ENCODE data around the gene SND1. TPM values are rescaled to one million over a fixed set of nuclear protein-coding genes. Genes with fewer than 3 reads are reported as not detected.

The SND1 gene
- total and polyA plus RNA-seq, 2 of the 4 experiments (the other 2 are of a cell fraction), result 154 to 294 TPM

DNA sequence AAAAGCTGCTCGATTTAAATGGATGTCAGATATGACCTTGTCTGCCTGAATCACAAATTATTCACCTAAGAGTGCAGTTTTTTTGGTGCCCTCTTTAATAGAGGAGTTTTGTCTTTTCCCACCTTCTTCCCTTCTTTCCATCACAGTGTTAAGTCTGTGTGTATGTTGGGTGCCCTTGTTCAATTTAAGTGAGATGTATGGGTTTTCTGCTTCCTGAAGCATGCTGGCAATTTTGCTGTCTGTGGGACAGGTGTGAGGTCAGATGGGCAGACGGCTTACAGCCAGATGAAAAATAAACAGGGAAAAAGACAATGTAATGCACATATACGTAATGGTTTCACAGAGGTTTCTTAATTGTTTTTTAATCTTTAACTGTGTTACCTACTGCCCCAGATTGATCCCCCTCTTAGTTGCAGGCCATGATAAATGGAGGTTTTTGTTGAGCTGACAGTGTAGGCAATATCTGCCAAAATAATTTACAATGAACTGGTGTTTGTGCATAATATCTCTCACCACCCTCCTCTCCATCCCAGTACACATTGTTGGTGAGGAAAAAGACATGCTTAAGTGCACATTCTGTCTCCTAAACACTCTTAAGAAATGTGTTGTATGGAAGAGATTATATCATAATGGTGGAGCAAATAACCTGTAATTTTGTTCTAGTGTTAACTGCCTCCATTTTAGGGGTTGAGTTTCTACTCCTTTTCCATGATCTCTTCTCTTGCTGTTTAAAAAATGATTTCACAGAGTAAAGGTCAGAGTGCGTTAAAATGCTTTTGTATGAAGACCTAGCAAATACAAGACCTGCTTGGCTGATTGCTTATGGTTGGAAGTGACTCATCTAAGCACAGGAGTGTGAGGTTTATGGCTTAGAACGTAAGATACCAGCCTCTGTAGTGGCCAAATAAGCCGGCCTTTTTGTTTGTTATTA is 255.4 kb downstream of the SND1 start:
- no CpG with 5 or more reads among the region's 6 CpGs for WGBS, 2 experiments (ENCODE audit: extremely low coverage in 2 of 2, insufficient read length in 1 of 2)
- no peaks in the 10 kb centered on the region for H3K9me3 ChIP-seq (ENCODE audit: control insufficient read depth, insufficient read depth, low read length)
- H2BK5ac ChIP-seq (ENCODE audit: low read depth, low read length, poor library complexity, severe bottlenecking), result no peak overlapping the region
- peaks cover 10% of the 10 kb centered on the region for H3K4me1 ChIP-seq (ENCODE audit: control insufficient read depth, insufficient read depth, low read length)
- no peak overlapping the region for H2BK15ac ChIP-seq (ENCODE audit: low read depth, low read length)
- dilution Hi-C loops (cut with HindIII; ENCODE audit: low sequenced_read_pairs, unreplicated experiment), result no loop called here
- in situ Hi-C loops (cut with MboI; ENCODE audit: low sequenced_read_pairs), result no loop called here
- H3K9ac ChIP-seq (ENCODE audit: low read depth, low read length), result no peak overlapping the region
- H3K4me2 ChIP-seq (ENCODE audit: low read depth, low read length), result no peak overlapping the region; the same call in 1 of the 2 replicates
- H3K27me3 ChIP-seq (ENCODE audit: control insufficient read depth, insufficient read depth, low read length), result no peaks in the 10 kb centered on the region
- H3K23ac ChIP-seq (ENCODE audit: low read depth, low read length), result 0 out of 2 replicates have a peak overlapping the region, but pooled peaks have one; percentile 15
- intact Hi-C loops (cut with micrococcal nuclease), result no loop called here
- BruUV-seq (replicated peaks), result no TSS peak
- H3K18ac ChIP-seq (ENCODE audit: low read depth, low read length), result no peak overlapping the region
- H3K79me1 ChIP-seq (ENCODE audit: low read depth in 1 of 2, low read length in 2 of 2), result peaks cover 44 to 78% of the 10 kb centered on the region in 2 experiments
- H4K8ac ChIP-seq (ENCODE audit: low read depth in 2 of 2, low read length in 2 of 2), result no peak overlapping the region
- no peak overlapping the region for H2BK20ac ChIP-seq (ENCODE audit: low read depth, low read length)
- H4K91ac ChIP-seq (ENCODE audit: insufficient read depth, low read depth, low read length), result no peak overlapping the region
- H3K9me1 ChIP-seq (ENCODE audit: insufficient read depth, low read length), result peaks cover 27% of the 10 kb centered on the region
- peak overlapping the region; percentile 70 for H3K14ac ChIP-seq (replicated peaks; ENCODE audit: low read depth, low read length)
- POLR2A ChIA-PET (ENCODE audit: unreplicated experiment), result no interaction called here
- CTCF ChIA-PET, result no interaction called here
- peaks cover 68% of the 10 kb centered on the region for H4K20me1 ChIP-seq (ENCODE audit: insufficient read depth, low read length)
- no peak overlapping the region for H3K27ac ChIP-seq (ENCODE audit: insufficient read depth, low read length)
- H2BK120ac ChIP-seq (ENCODE audit: low read depth, low read length), result no peak overlapping the region
- no peak overlapping the region for H2AFZ ChIP-seq (replicated peaks; ENCODE audit: low read length, poor library complexity)
- H3K4ac ChIP-seq (ENCODE audit: low read depth, low read length), result no peak overlapping the region
- DNase-seq, result peak; percentile 93
- H3K36me3 ChIP-seq (ENCODE audit: control insufficient read depth, insufficient read depth, low read length), result no peaks in the 10 kb centered on the region
- no peak overlapping the region for H3K56ac ChIP-seq (ENCODE audit: extremely low read depth, insufficient read depth, low read length)
- peak; percentile 72 for ATAC-seq (ENCODE audit: low read depth)
- no peak overlapping the region for H2AK9ac ChIP-seq (replicated peaks; ENCODE audit: low read depth, low read length, poor library complexity)
- no peak overlapping the region for H3K4me3 ChIP-seq (ENCODE audit: insufficient read depth, low read depth, low read length)
- no peak overlapping the region for H4K5ac ChIP-seq (ENCODE audit: low read depth, low read length)
- TF ChIP-seq RFX5 (IDR thresholded peaks at IDR 0.05; ENCODE audit: low read depth, low read length) (no peak), NFE2L2 (IDR thresholded peaks at IDR 0.05; ENCODE audit: low read depth, low read length) (no peak), CHD1 (IDR thresholded peaks at IDR 0.05; ENCODE audit: low read depth, low read length) (no peak), POLR2A (IDR thresholded peaks at IDR 0.05; ENCODE audit: low read depth, low read length) (no peak), SMC3 (IDR thresholded peaks at IDR 0.05; ENCODE audit: low read depth, low read length) (no peak), FOS (IDR thresholded peaks at IDR 0.05; ENCODE audit: low read depth, low read length) (0 out of 2 replicates have a peak, but pooled peaks have one; percentile 40)
- H2AK5ac ChIP-seq (ENCODE audit: low read depth, low read length), result no peak overlapping the region
